ENCODE measurements around the gene PPP1R3E.

Gene PPP1R3E

GRCh38 chr14:23307146-23307530 lies 4.5 kb upstream of the PPP1R3E start:
- TF ChIP-seq CTCF (conservative IDR thresholded peaks at IDR 0.05) (no peak), ZFX (IDR thresholded peaks at IDR 0.05) (0 out of 2 replicates have a peak, but pooled peaks have one; percentile 47)
- H3K27ac ChIP-seq = peak overlapping the region; percentile 93

DNA sequence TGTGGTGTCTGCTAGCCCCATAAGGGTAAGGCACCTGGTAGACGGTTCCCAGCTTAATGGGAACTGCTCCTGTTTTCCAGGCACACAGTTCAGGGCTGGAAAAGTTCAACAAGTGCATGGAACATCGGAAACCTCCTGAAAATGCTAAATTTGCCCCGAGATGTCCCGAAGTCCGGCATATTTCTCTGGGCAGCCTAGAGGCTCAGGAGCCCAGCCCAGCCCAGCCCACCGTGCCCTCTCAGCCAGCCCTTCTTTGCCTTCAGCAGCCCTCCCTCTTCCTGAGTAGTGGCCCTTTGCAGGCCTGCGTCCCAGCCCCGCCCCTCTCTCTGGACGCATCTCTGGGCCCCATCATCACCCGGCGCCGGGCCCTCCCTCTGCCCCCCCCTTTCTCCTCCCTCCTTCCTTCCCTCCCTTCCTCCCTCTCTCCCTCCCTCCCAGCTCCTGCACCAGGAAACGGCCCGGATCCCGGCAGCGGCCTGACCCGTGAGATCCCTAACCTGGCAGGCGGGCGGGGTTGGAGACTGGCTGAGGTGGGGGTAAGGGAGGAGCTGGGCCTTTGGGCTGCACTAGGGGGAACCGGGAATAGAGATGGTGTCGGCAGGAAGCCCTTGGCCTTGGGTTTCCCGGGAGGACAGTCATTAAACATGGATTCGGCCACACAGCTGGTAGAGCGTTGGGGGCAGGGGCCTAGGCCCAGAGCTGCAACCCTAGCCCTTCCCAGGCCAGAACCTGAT lies 3.9 kb upstream of the PPP1R3E start, which contains the start of gene BCL2L2:
TSS of gene BCL2L2 (plus strand) at position 422 of the 734 bp plus-strand sequence. CDS start 935 bp downstream, outside the sequence.
- TF ChIP-seq ZFX (IDR thresholded peaks at IDR 0.05) (peak; percentile 87; the same call in 1 of the 2 replicates), CTCF (conservative IDR thresholded peaks at IDR 0.05) (no peak)
- H3K27ac ChIP-seq = peak within 1 kb of the TSS; percentile 93

GRCh38 chr14:23301969-23302289 lies 730 bp downstream of the PPP1R3E start:
- TF ChIP-seq CTCF (conservative IDR thresholded peaks at IDR 0.05) = no peak; the same call in 1 of the 2 replicates
- TF ChIP-seq ZFX (IDR thresholded peaks at IDR 0.05) = peak; percentile 89

GRCh38 chr14:23301288-23301968 lies 1.2 kb downstream of the PPP1R3E start:
- TF ChIP-seq CTCF (conservative IDR thresholded peaks at IDR 0.05) (peak; percentile 93), ZFX (IDR thresholded peaks at IDR 0.05) (no peak)
- peak overlapping the region; percentile 94 for H3K27ac ChIP-seq

More at GRCh38 chr14:23301969-23302289, 730 bp downstream of the PPP1R3E start:
- peak overlapping the region; percentile 94 for H3K27ac ChIP-seq

- TF ChIP-seq CTCF (conservative IDR thresholded peaks at IDR 0.05) = no peak
- no peak for TF ChIP-seq ZFX (IDR thresholded peaks at IDR 0.05)
- H3K27ac ChIP-seq = peak overlapping the region; percentile 94
Observed at GRCh38 chr14:23300687-23301223, 1.9 kb downstream of the PPP1R3E start.

DNA sequence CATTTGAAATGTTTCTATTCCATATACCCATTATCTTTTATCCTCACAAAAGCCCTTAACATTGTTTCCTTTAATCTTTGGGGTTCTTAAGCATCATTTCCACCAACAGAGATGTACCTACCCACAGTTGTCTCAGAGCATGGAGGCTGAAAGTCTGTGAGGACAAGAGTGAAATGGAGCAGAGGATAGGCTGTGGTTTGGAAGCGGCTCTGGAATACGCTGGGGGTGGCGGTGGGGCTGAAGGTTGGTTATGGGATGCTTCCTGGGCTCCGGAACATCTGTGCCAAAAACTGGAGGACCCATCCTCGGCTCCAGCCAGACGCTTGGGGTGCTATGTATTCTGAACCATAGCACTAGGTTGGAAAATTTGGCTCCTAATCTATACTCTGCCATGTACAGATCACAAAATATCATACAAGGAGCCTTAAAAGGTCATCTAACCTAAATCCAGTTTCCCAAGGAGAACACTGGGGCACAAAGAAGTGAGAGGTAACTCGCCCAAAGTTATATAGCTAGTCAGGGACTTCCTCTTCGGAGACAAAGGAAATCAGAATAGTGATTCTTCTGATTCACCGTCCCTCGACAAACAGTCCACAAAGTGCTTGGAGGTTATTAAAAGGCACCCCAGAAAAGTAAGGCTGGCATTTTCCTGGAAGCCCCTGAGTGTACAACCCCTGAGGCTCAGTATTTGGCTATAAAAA lies 2.5 kb downstream of the PPP1R3E start:
- peak overlapping the region; percentile 94 for H3K27ac ChIP-seq
- TF ChIP-seq CTCF (conservative IDR thresholded peaks at IDR 0.05) = peak; percentile 13
- no peak for TF ChIP-seq ZFX (IDR thresholded peaks at IDR 0.05)
